AG09319 (cell line): Measurements from ENCODE around the gene MLXIPL.
"Not testable (repeated sequence)": the region's sequence is repeated elsewhere in the genome, so short reads cannot be mapped to it uniquely, and the experiment has no call there.

Experiments used
- DNase-seq: peaks from one replicate; pipeline ENCODE4 v3.0.0-alpha.2; 2010; ENCODE audit warnings: low read depth; ENCODE audit errors: extremely low read depth
- TF ChIP-seq, protein P1 (sequence below): IDR thresholded peaks from 2 replicates; pipeline ENCODE4 v1.5.1; 2011; ENCODE audit warnings: low read depth, mild to moderate bottlenecking, inconsistent platforms, low read length, moderate library complexity

The MLXIPL gene

GRCh38 chr7:73618538-73618937 lies 5.8 kb downstream of the MLXIPL start:
- TF ChIP-seq, protein P1, sequence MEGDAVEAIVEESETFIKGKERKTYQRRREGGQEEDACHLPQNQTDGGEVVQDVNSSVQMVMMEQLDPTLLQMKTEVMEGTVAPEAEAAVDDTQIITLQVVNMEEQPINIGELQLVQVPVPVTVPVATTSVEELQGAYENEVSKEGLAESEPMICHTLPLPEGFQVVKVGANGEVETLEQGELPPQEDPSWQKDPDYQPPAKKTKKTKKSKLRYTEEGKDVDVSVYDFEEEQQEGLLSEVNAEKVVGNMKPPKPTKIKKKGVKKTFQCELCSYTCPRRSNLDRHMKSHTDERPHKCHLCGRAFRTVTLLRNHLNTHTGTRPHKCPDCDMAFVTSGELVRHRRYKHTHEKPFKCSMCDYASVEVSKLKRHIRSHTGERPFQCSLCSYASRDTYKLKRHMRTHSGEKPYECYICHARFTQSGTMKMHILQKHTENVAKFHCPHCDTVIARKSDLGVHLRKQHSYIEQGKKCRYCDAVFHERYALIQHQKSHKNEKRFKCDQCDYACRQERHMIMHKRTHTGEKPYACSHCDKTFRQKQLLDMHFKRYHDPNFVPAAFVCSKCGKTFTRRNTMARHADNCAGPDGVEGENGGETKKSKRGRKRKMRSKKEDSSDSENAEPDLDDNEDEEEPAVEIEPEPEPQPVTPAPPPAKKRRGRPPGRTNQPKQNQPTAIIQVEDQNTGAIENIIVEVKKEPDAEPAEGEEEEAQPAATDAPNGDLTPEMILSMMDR: no peak
- DNase-seq: no peak

- DNase-seq: not testable (repeated sequence)
Measured at GRCh38 chr7:73617520-73617919, 6.8 kb downstream of the MLXIPL start.

DNA sequence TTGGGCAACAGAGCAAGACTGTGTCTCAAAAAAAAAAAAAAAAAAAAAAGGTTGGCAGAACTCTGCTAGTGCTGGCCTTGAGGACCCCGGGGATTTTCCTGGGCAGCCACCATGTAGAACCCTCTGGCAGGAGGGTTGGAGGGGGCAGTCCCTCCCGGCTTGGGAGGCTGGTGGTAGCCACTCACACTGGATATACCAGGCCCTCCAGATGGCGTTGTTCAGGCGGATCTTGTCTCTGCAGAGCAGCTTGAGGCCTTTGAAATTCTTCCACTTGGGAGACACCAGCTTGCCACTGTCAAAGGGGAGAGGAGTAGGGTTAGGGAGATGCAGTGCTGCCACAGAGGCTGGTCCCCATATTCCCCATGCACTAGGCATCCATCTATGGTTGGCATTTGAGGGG lies 8.4 kb downstream of the MLXIPL start:
- TF ChIP-seq, protein P1: no peak; the same call in 1 of the 2 replicates
- DNase-seq: no peak

- DNase-seq: not testable (repeated sequence)
Measured at GRCh38 chr7:73614937-73615336, 9.4 kb downstream of the MLXIPL start.

- TF ChIP-seq, protein P1: no peak
- DNase-seq: no peak
Measured at GRCh38 chr7:73613954-73614735, 10.2 kb downstream of the MLXIPL start.

GRCh38 chr7:73612598-73613269 lies 11.6 kb downstream of the MLXIPL start:
- no peak for DNase-seq
- TF ChIP-seq, protein P1: no peak; the same call in 1 of the 2 replicates

- no peak for DNase-seq
- TF ChIP-seq, protein P1: no peak
Measured at GRCh38 chr7:73611017-73611555, 13.2 kb downstream of the MLXIPL start.

- TF ChIP-seq, protein P1: no peak
- no peak for DNase-seq
Measured at GRCh38 chr7:73610105-73610504, 14.2 kb downstream of the MLXIPL start.

DNA sequence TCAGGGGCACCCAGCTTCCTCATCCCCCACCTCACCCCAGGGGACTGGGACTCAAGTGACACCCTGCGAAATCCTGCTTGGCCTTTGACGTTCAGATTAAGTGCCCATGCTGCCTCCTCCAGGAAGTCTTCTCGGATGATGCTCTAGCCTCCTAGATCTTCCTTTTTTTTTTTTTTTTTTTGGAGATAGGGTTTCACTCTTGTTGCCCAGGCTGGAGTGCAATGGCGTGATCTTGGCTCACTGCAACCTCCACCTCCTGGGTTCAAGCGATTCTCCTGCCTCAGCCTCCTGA lies 16.7 kb downstream of the MLXIPL start:
- DNase-seq: not testable (repeated sequence)
